ENCODE results near the gene PDPK1.
"Not testable (repeated sequence)": the region's sequence is repeated elsewhere in the genome, so short reads cannot be mapped to it uniquely, and the experiment has no call there.

PDPK1 gene

DNA sequence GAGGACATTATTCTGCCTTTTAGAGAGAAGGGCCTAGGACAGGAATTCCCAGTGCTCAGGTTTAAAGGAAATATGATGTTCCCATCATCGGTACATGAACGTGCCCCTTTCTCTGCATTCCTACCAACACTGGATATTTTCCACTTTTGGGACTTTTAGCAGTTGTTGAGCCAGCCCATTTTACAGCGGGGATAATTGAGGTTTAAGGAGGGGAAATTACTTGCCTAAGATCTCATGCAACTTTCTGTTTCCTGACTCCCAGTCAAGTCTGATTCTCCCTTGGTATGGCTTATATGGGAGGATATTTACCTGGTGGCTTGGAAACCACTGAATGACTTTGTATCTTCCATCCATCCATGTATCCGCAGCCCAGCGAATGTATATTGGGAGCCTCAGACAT is 3.5 kb upstream of the PDPK1 start:
- not testable (repeated sequence) for H3K27me3 ChIP-seq (ENCODE audit: low read depth, low read length); H3K9me3 ChIP-seq (ENCODE audit: control insufficient read depth in 1 of 2, low read length in 2 of 2); H3K4me3 ChIP-seq (ENCODE audit: low read depth in 1 of 2, low read length in 2 of 2); H3K27ac ChIP-seq (ENCODE audit: low read length)
- peaks cover under 1 to 25% of the 10 kb centered on the region in 2 donors for H3K4me1 ChIP-seq (ENCODE audit: control insufficient read depth in 1 of 2, insufficient read depth in 2 of 2, low read length in 2 of 2)
- H3K36me3 ChIP-seq (ENCODE audit: control insufficient read depth in 1 of 2, insufficient read depth in 2 of 2, low read length in 2 of 2): peaks cover 0 to 11% of the 10 kb centered on the region in 2 donors

DNA sequence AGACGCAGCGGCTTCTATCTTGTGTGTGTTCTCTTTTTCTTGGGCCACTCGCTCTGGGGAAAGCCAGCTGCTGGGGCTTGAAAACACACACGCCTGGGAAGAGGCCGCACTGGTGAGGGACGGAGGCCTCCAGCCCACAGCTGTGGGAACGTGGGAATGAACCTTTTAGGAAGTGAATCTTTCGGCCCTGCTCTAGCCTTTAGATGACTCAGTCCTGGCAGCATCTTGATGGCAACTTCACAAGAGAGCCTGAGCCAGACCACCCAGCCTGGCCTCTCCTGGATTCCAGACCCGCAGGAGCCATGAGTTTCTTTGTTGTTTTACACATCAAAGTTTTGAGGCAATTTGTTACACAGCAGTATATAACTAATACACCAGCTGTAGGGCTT is 2.2 kb upstream of the PDPK1 start:
- H3K27ac ChIP-seq (ENCODE audit: low read length): peak overlapping the region; percentile 33
- H3K4me3 ChIP-seq (ENCODE audit: low read depth in 1 of 2, low read length in 2 of 2): no peak overlapping the region
- no peaks in the 10 kb centered on the region for H3K27me3 ChIP-seq (ENCODE audit: low read depth, low read length)
- no peaks in the 10 kb centered on the region for H3K9me3 ChIP-seq (ENCODE audit: control insufficient read depth in 1 of 2, low read length in 2 of 2)
- no peaks in the 10 kb centered on the region for H3K36me3 ChIP-seq (ENCODE audit: control insufficient read depth in 1 of 2, insufficient read depth in 2 of 2, low read length in 2 of 2)
- H3K4me1 ChIP-seq (ENCODE audit: control insufficient read depth in 1 of 2, insufficient read depth in 2 of 2, low read length in 2 of 2): peaks cover 5 to 38% of the 10 kb centered on the region in 2 donors

DNA sequence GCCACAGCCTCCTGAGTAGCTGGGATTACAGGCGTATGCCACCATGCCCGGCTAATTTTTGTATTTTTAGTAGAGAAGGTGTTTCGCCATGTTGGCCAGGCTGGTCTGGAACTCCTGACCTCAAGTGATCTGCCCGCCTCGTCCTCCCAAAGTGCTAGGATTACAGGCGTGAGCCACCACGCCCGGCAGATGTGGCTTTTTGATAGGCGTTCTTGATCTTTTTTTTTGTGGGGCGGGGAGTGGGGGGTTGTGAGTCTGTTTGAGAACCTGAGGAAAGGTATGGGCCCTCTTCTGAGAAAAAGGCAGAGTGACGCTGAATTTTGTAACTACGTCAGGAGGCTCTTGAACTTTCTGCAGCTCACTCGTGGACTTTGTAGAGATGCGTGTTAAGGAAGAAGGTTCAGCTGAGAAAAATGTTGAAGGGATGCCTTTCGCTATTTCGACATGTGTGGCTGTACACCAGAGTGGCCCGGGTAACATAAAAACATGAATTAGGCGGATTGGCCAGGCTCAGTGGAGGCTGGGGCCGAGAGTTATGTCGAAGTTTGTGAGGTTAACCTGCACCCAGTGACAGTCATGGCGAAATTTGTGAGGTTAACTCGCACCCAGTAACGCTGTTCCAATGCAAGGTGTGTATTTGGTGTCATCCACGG is 1.5 kb downstream of the PDPK1 start:
- not testable (repeated sequence) for H3K27me3 ChIP-seq (ENCODE audit: low read depth, low read length); H3K36me3 ChIP-seq (ENCODE audit: control insufficient read depth in 1 of 2, insufficient read depth in 2 of 2, low read length in 2 of 2); H3K27ac ChIP-seq (ENCODE audit: low read length); H3K9me3 ChIP-seq (ENCODE audit: control insufficient read depth in 1 of 2, low read length in 2 of 2)
- Histone ChIP-seq H3K4me3 (ENCODE audit: low read depth in 1 of 2, low read length in 2 of 2) (peak overlapping the region in 1 of 2 donors; percentile 55), H3K4me1 (ENCODE audit: control insufficient read depth in 1 of 2, insufficient read depth in 2 of 2, low read length in 2 of 2) (peaks cover 5 to 34% of the 10 kb centered on the region in 2 donors)

DNA sequence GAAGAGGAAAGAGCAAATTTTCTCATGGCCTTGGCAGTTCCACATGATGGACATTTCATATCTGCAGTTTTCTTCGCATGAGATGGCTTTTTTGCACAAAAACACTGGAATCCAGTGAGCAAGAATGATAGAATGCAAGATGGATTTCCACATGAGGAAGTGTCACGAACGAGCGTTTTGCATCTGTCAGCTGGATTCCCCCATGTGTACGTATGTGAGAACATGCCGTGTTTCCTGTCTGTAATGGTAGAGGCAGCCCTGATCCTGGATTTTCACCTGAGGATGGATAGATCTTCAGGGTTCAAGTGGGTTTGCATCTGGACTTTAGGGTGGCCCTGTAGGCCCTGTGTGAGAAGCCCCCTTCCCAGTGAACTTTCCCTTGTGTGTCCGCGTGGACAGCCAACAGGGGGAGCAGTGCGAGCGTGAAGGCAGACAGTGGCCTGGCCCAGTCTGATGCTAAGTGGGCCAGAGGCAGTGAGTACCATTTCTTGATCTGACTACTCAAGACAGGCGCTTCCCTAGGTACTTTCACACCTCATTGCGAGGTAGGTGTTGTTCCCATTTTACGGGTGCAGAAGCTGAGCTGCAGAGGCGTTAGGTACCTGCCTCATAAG is 2.1 kb downstream of the PDPK1 start:
- H3K4me1 ChIP-seq (ENCODE audit: control insufficient read depth in 1 of 2, insufficient read depth in 2 of 2, low read length in 2 of 2): peaks cover 5 to 34% of the 10 kb centered on the region in 2 donors
- not testable (repeated sequence) for H3K27me3 ChIP-seq (ENCODE audit: low read depth, low read length); H3K36me3 ChIP-seq (ENCODE audit: control insufficient read depth in 1 of 2, insufficient read depth in 2 of 2, low read length in 2 of 2); H3K27ac ChIP-seq (ENCODE audit: low read length); H3K4me3 ChIP-seq (ENCODE audit: low read depth in 1 of 2, low read length in 2 of 2); H3K9me3 ChIP-seq (ENCODE audit: control insufficient read depth in 1 of 2, low read length in 2 of 2)

DNA sequence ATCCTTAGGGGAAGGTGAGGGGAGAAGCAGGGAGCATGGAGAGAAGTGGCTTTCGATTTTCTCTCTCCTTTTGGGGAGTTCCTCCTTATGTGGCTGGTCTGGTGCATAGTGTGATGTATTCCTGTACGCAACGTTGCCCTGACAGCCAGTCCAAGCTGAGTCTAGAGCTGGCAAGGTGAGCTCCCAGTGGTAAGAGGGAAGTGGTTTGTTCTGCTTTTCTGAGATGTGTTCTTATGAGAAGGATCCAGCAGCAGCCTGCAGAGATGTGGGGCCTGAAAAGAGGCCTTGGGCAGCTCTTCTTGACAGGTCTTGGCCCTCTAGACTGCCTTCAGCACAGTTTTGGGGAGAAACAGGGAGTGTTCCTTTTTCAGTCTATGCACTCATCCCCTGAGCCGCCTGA is 3.1 kb downstream of the PDPK1 start:
- H3K4me1 ChIP-seq (ENCODE audit: control insufficient read depth in 1 of 2, insufficient read depth in 2 of 2, low read length in 2 of 2): peaks cover 5 to 34% of the 10 kb centered on the region in 2 donors
- H3K4me3 ChIP-seq (ENCODE audit: low read depth in 1 of 2, low read length in 2 of 2); H3K36me3 ChIP-seq (ENCODE audit: control insufficient read depth in 1 of 2, insufficient read depth in 2 of 2, low read length in 2 of 2); H3K27me3 ChIP-seq (ENCODE audit: low read depth, low read length); H3K9me3 ChIP-seq (ENCODE audit: control insufficient read depth in 1 of 2, low read length in 2 of 2); H3K27ac ChIP-seq (ENCODE audit: low read length): not testable (repeated sequence)

DNA sequence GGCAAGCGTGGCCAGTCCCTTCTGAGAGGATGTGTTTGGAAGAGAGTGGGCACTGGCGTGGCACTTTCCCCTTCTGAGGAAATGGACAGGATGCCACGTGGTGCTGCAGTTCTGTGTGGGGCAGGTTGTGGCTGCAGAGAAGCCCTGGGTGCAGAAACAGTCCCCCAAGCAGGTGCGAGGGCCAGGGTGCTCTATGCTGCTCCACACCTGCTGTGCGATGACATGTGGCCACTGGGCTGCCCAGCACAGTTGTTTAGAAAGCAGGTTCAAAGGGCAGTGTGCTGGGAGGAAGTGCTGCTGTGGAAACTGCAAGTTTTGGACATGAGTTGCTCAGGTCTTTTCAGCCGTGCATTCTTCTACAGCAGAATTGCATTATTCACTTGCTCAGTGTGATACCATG is 3.6 kb downstream of the PDPK1 start:
- H3K27ac ChIP-seq (ENCODE audit: low read length); H3K27me3 ChIP-seq (ENCODE audit: low read depth, low read length); H3K9me3 ChIP-seq (ENCODE audit: control insufficient read depth in 1 of 2, low read length in 2 of 2); H3K4me3 ChIP-seq (ENCODE audit: low read depth in 1 of 2, low read length in 2 of 2); H3K36me3 ChIP-seq (ENCODE audit: control insufficient read depth in 1 of 2, insufficient read depth in 2 of 2, low read length in 2 of 2): not testable (repeated sequence)
- H3K4me1 ChIP-seq (ENCODE audit: control insufficient read depth in 1 of 2, insufficient read depth in 2 of 2, low read length in 2 of 2): peaks cover 5 to 34% of the 10 kb centered on the region in 2 donors

DNA sequence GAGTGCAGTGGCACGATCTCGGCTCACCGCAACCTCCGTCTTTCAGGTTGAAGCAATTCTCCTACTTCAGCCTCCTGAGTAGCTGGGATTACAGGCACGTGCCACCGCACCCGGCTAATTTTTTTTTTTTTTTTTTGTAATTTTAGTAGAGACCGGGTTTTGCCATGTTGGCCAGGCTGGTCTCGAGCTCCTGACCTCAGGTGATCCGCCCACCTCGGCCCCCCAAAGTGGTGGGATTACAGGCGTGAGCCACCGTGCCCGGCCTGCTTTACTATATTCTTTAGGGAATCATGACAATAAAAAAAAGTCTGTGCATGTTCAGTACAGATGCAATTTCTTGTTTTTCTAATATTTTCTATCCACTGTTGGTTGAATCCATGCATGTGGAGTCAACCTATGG is 6.0 kb downstream of the PDPK1 start:
- H3K4me1 ChIP-seq (ENCODE audit: control insufficient read depth in 1 of 2, insufficient read depth in 2 of 2, low read length in 2 of 2): peaks cover 5 to 26% of the 10 kb centered on the region in 2 donors
- H3K27ac ChIP-seq (ENCODE audit: low read length); H3K36me3 ChIP-seq (ENCODE audit: control insufficient read depth in 1 of 2, insufficient read depth in 2 of 2, low read length in 2 of 2); H3K27me3 ChIP-seq (ENCODE audit: low read depth, low read length); H3K9me3 ChIP-seq (ENCODE audit: control insufficient read depth in 1 of 2, low read length in 2 of 2); H3K4me3 ChIP-seq (ENCODE audit: low read depth in 1 of 2, low read length in 2 of 2): not testable (repeated sequence)

DNA sequence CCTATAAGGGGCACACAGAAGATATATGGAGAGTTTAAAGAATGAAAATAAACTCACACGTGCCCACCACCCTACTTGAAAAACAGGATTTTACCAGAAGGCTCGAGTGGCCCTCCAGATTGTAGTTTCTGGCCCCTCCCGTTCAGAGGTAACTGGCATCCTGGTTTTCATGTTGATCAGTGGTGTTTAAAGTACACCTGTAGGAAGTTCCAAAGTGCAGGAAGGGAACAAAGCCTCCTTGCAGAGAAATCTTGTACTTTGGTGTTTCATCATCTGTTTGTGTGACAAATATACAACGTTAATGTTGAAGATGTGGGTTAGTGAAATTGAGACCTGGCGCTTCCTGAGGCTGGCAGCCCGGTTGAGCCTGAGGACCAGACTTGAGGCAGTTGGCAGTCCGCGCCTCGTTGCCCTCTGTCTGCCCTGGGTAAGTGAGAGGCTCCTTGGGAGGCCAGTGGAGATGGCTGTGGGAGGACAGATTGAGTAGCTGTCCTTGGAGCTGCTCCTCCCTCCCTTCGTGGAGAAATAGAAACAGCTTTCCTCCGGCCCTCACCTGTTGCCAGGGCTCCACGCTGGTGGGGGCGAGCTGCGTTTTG is 12.6 kb downstream of the PDPK1 start:
- not testable (repeated sequence) for H3K4me1 ChIP-seq (ENCODE audit: control insufficient read depth in 1 of 2, insufficient read depth in 2 of 2, low read length in 2 of 2); H3K4me3 ChIP-seq (ENCODE audit: low read depth in 1 of 2, low read length in 2 of 2)

DNA sequence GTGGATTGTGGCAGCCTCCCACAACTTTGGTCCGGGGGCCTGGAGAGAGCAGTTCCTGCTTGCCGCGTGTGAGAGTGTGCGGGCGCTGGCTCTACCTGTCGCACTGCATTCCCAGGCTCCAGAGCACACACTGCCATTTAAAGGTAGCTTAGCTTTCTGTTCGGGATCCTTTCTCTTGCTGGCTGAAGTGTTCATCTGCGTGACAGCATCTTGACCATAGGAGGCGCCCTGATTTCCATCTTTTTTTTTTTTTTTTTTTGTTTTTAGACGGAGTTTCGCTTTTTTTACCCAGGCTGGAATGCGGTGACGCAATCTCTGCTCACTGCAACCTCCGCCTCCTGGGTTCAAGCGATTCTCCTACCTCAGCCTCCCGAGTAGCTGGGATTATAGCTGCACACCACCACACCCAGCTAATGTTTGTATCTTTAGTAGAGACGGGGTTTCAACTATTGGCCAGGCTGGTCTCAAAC is 13.6 kb downstream of the PDPK1 start:
- H3K4me1 ChIP-seq (ENCODE audit: control insufficient read depth in 1 of 2, insufficient read depth in 2 of 2, low read length in 2 of 2); H3K4me3 ChIP-seq (ENCODE audit: low read depth in 1 of 2, low read length in 2 of 2); H3K27me3 ChIP-seq (ENCODE audit: low read depth, low read length); H3K9me3 ChIP-seq (ENCODE audit: control insufficient read depth in 1 of 2, low read length in 2 of 2); H3K27ac ChIP-seq (ENCODE audit: low read length); H3K36me3 ChIP-seq (ENCODE audit: control insufficient read depth in 1 of 2, insufficient read depth in 2 of 2, low read length in 2 of 2): not testable (repeated sequence)

More for the DNA sequence above, 12.6 kb downstream of the PDPK1 start:
- not testable (repeated sequence) for H3K27me3 ChIP-seq (ENCODE audit: low read depth, low read length); H3K36me3 ChIP-seq (ENCODE audit: control insufficient read depth in 1 of 2, insufficient read depth in 2 of 2, low read length in 2 of 2); H3K9me3 ChIP-seq (ENCODE audit: control insufficient read depth in 1 of 2, low read length in 2 of 2); H3K27ac ChIP-seq (ENCODE audit: low read length)

DNA sequence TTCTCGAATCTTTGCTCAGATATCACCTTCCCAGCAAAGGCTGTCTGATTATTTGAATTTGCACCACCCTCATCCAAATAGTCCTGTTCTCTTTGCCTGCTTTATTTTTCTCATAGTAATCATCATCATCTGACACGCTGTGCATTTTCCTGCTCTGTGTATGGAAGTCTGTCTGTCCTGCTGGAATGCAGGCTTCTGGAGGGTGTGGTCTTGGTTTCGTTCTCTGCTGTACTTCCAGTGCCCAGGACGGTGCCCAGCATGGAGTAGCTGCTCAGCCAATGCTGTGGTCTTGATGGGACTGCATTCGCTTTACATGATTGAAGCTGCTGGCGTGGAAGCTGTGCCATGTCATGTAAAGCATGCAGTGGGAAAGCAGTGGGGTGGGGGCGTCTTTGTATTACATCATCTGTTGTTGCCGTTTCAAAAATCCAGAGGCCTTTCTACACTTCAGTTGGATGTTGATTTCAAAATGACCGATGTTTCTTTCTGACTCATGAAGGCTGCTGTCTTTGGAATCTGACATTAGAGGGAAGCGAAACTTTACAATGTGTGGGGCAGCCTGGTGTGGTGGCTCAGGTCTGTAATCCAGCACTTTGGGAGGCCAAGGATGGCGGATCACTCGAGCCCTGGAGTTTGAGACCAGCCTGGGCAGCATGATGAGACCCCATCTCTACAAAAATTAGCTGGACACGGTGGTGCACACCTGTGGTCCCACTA is 17.0 kb downstream of the PDPK1 start:
- H3K4me1 ChIP-seq (ENCODE audit: control insufficient read depth in 1 of 2, insufficient read depth in 2 of 2, low read length in 2 of 2); H3K4me3 ChIP-seq (ENCODE audit: low read depth in 1 of 2, low read length in 2 of 2); H3K9me3 ChIP-seq (ENCODE audit: control insufficient read depth in 1 of 2, low read length in 2 of 2); H3K27me3 ChIP-seq (ENCODE audit: low read depth, low read length); H3K27ac ChIP-seq (ENCODE audit: low read length); H3K36me3 ChIP-seq (ENCODE audit: control insufficient read depth in 1 of 2, insufficient read depth in 2 of 2, low read length in 2 of 2): not testable (repeated sequence)

DNA sequence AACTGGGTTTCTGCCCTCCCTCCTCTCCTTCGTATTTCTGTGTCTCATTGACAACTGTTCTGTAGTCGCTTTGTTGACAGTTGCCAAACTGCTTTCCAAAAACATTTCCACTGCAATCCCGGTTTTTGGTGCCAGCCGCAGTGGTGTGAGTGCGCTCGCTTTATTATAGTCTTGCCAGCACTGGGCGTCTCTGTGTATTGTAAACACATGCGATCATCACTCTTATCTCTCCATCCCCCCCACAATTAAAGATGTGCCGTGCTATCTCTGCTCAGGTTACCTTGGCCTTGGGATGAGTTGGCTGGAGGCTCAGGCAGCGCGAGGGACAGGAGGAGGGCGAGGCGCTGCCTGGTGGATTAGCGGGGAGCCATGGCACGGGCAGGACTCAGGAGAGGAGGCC is 19.3 kb downstream of the PDPK1 start:
- not testable (repeated sequence) for H3K36me3 ChIP-seq (ENCODE audit: control insufficient read depth in 1 of 2, insufficient read depth in 2 of 2, low read length in 2 of 2); H3K27ac ChIP-seq (ENCODE audit: low read length); H3K9me3 ChIP-seq (ENCODE audit: control insufficient read depth in 1 of 2, low read length in 2 of 2); H3K4me1 ChIP-seq (ENCODE audit: control insufficient read depth in 1 of 2, insufficient read depth in 2 of 2, low read length in 2 of 2); H3K27me3 ChIP-seq (ENCODE audit: low read depth, low read length); H3K4me3 ChIP-seq (ENCODE audit: low read depth in 1 of 2, low read length in 2 of 2)
